K562 (cell line): Measurements from ENCODE around the gene MPRIP.

Source experiments
- EP300 ChIP-seq: IDR thresholded peaks from 2 replicates; pipeline ENCODE4 v1.6.1; 2012; ENCODE audit warnings: low read length, improper control_type of control experiment
- TARDBP ChIP-seq: fragments of 450-650 bp; IDR thresholded peaks from 2 replicates; pipeline ENCODE4 v1.6.1; 2016
- TF ChIP-seq, protein P1 (sequence below), 3 experiments: IDR thresholded peaks in 2 of 3; conservative IDR thresholded peaks in 1 of 3; 2 replicates each; pipeline ENCODE4 v1.5.1; 2011 to 2012; ENCODE audit warnings: low read length in 3 of 3, mild to moderate bottlenecking in 3 of 3, control low read depth in 2 of 3, improper control_type of control experiment in 1 of 3, inconsistent platforms in 1 of 3, low read depth in 1 of 3, mixed read lengths in 1 of 3, moderate library complexity in 1 of 3; ENCODE audit not compliant: insufficient read depth in 2 of 3
- TF ChIP-seq, protein P2 (sequence below): fragments of 450-650 bp; IDR thresholded peaks from one replicate; pipeline ENCODE4 v1.6.1; 2018; ENCODE audit warnings: mild to moderate bottlenecking, moderate library complexity; ENCODE audit not compliant: partially characterized antibody
- TF ChIP-seq, protein P3 (sequence below): sonication (generic); formaldehyde crosslinking; IDR thresholded peaks from 2 replicates; pipeline ENCODE4 v1.8.0; 2023; ENCODE audit warnings: mild to moderate bottlenecking, missing genetic modification reagents

DNA sequence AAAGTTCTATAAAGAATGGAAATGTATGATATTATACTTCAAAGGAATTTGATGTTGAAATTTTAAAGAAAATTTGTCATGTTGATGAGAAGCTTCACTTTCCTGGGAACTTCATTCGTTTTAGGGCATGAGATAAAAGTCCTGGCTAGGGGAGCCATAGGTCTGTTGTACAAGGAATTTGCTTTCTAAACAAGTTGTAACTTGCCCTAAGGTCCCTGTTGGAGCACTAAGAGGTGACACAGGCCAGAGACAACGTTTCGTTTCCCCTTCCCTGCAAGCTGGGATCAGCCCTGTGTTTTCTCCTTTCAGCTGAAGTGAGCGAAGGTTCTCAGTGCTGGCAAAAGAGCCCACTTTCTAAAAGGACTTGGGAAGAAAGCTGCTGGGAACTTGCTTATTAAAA lies 147.3 kb downstream of the MPRIP start:
- no peak for TF ChIP-seq TARDBP
- TF ChIP-seq, protein P1, sequence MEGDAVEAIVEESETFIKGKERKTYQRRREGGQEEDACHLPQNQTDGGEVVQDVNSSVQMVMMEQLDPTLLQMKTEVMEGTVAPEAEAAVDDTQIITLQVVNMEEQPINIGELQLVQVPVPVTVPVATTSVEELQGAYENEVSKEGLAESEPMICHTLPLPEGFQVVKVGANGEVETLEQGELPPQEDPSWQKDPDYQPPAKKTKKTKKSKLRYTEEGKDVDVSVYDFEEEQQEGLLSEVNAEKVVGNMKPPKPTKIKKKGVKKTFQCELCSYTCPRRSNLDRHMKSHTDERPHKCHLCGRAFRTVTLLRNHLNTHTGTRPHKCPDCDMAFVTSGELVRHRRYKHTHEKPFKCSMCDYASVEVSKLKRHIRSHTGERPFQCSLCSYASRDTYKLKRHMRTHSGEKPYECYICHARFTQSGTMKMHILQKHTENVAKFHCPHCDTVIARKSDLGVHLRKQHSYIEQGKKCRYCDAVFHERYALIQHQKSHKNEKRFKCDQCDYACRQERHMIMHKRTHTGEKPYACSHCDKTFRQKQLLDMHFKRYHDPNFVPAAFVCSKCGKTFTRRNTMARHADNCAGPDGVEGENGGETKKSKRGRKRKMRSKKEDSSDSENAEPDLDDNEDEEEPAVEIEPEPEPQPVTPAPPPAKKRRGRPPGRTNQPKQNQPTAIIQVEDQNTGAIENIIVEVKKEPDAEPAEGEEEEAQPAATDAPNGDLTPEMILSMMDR (IDR thresholded peaks at IDR 0.05 in 2 of 3, conservative IDR thresholded peaks at IDR 0.05 in 1 of 3; ENCODE audit: insufficient read depth in 2 of 3, low read depth in 1 of 3, low read length in 3 of 3): no peak
- TF ChIP-seq, protein P2, sequence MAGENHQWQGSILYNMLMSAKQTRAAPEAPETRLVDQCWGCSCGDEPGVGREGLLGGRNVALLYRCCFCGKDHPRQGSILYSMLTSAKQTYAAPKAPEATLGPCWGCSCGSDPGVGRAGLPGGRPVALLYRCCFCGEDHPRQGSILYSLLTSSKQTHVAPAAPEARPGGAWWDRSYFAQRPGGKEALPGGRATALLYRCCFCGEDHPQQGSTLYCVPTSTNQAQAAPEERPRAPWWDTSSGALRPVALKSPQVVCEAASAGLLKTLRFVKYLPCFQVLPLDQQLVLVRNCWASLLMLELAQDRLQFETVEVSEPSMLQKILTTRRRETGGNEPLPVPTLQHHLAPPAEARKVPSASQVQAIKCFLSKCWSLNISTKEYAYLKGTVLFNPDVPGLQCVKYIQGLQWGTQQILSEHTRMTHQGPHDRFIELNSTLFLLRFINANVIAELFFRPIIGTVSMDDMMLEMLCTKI: no peak
- TF ChIP-seq, protein P3, sequence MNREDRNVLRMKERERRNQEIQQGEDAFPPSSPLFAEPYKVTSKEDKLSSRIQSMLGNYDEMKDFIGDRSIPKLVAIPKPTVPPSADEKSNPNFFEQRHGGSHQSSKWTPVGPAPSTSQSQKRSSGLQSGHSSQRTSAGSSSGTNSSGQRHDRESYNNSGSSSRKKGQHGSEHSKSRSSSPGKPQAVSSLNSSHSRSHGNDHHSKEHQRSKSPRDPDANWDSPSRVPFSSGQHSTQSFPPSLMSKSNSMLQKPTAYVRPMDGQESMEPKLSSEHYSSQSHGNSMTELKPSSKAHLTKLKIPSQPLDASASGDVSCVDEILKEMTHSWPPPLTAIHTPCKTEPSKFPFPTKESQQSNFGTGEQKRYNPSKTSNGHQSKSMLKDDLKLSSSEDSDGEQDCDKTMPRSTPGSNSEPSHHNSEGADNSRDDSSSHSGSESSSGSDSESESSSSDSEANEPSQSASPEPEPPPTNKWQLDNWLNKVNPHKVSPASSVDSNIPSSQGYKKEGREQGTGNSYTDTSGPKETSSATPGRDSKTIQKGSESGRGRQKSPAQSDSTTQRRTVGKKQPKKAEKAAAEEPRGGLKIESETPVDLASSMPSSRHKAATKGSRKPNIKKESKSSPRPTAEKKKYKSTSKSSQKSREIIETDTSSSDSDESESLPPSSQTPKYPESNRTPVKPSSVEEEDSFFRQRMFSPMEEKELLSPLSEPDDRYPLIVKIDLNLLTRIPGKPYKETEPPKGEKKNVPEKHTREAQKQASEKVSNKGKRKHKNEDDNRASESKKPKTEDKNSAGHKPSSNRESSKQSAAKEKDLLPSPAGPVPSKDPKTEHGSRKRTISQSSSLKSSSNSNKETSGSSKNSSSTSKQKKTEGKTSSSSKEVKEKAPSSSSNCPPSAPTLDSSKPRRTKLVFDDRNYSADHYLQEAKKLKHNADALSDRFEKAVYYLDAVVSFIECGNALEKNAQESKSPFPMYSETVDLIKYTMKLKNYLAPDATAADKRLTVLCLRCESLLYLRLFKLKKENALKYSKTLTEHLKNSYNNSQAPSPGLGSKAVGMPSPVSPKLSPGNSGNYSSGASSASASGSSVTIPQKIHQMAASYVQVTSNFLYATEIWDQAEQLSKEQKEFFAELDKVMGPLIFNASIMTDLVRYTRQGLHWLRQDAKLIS (CRISPR knock-in tag): no peak
- no peak for TF ChIP-seq EP300
